Activated T-cell treated with anti-CD3 and anti-CD28 coated beads for 48 hours (primary cell): Measurements from ENCODE around the gene NABP1.
"Not testable (repeated sequence)": the region's sequence is repeated elsewhere in the genome, so short reads cannot be mapped to it uniquely, and the experiment has no call there.

ENCODE experiments used
- DNase-seq: peaks from one replicate; pipeline ENCODE4 v3.0.0-alpha.2; 2020; ENCODE audit warnings: low read depth

Gene NABP1

GRCh38 chr2:191677646-191678436, at the start of gene NABP1:
TSS of gene NABP1 (plus strand) at chr2:191678136. CDS start at chr2:191678615, 479 bp downstream.
- DNase-seq = peak; percentile 99

- no peak for DNase-seq
Measured at GRCh38 chr2:191629001-191629453, 48.9 kb upstream of the NABP1 start.

- no peak for DNase-seq
Measured at GRCh38 chr2:191629976-191630712, 47.8 kb upstream of the NABP1 start.

GRCh38 chr2:191631754-191632153, 46.2 kb upstream of the NABP1 start:
- DNase-seq = no peak

- no peak for DNase-seq
Measured at GRCh38 chr2:191632426-191632825, 45.5 kb upstream of the NABP1 start.

GRCh38 chr2:191634791-191635190, 43.1 kb upstream of the NABP1 start:
- DNase-seq = no peak

- DNase-seq = no peak
Measured at GRCh38 chr2:191635333-191636234, 42.4 kb upstream of the NABP1 start.

GRCh38 chr2:191636235-191636543, 41.7 kb upstream of the NABP1 start:
- DNase-seq = no peak

- DNase-seq = no peak
Measured at GRCh38 chr2:191636586-191636985, 41.4 kb upstream of the NABP1 start.

GRCh38 chr2:191637182-191638078, 40.5 kb upstream of the NABP1 start:
- no peak for DNase-seq

- no peak for DNase-seq
Measured at GRCh38 chr2:191638079-191638801, 39.7 kb upstream of the NABP1 start.

GRCh38 chr2:191638802-191639172, 39.1 kb upstream of the NABP1 start:
- no peak for DNase-seq

GRCh38 chr2:191641609-191642008, 36.3 kb upstream of the NABP1 start:
- no peak for DNase-seq

- no peak for DNase-seq
Measured at GRCh38 chr2:191642541-191642940, 35.4 kb upstream of the NABP1 start.

- no peak for DNase-seq
Measured at GRCh38 chr2:191643429-191643828, 34.5 kb upstream of the NABP1 start.

GRCh38 chr2:191644613-191645012, 33.3 kb upstream of the NABP1 start:
- DNase-seq = not testable (repeated sequence)

- no peak for DNase-seq
Measured at GRCh38 chr2:191645032-191645431, 32.9 kb upstream of the NABP1 start.

GRCh38 chr2:191645434-191646162, 32.3 kb upstream of the NABP1 start:
- DNase-seq = no peak

GRCh38 chr2:191646163-191646902, 31.6 kb upstream of the NABP1 start:
- DNase-seq = no peak
